SK-N-SH (cell line): Measurements from ENCODE around the gene ADAMTS3. TPM values are rescaled to one million over a fixed set of nuclear protein-coding genes. Genes with fewer than 3 reads are reported as not detected.

ENCODE experiments used
- CTCF ChIA-PET: fragments of 300-600, 350-600 bp; formaldehyde crosslinking; extraction: SDS; loops from one replicate; lab custom pipeline; 2021; lab: Yijun Ruan, JAX
- POLR2A ChIA-PET: fragments of 350-600 bp; sonication (Branson Sonifier 250); formaldehyde crosslinking; extraction: SDS; loops from one replicate; lab custom pipeline; 2020; ENCODE audit warnings: antibody characterized with exemption, inconsistent platforms; lab: Yijun Ruan, JAX
- DNase-seq: peaks from one replicate; pipeline ENCODE4 v3.0.0; 2012
- H2AFZ ChIP-seq: fragments of 200-600 bp; sonication (generic); 2 replicates; pipeline ENCODE4 v1.8.1; 2016; ENCODE audit warnings: antibody characterized with exemption, mild to moderate bottlenecking, low read depth
- H3F3A ChIP-seq: fragments of 200-600 bp; sonication (generic); replicated peaks from 2 replicates; pipeline ENCODE3; 2016; ENCODE audit warnings: antibody characterized with exemption, mild to moderate bottlenecking; ENCODE audit not compliant: insufficient read depth
- H3K27ac ChIP-seq, 2 experiments: fragments of 200-500 bp in 1 of 2; fragments of 200-600 bp in 1 of 2; sonication (Bioruptor generic) in 1 of 2; sonication (generic), shearing (Covaris generic) in 1 of 2; 2 replicates each; pipeline versions ENCODE4 v1.5.1 to v1.6.1; 2014 to 2016; ENCODE audit warnings: low read depth in 2 of 2, inconsistent platforms in 1 of 2, low read length in 1 of 2, mild to moderate bottlenecking in 1 of 2, mixed read lengths in 1 of 2
- H3K27me3 ChIP-seq: fragments of 200-600 bp; sonication (generic), shearing (Covaris generic); 2 replicates; pipeline ENCODE4 v1.6.1; 2016; ENCODE audit warnings: mixed run types; ENCODE audit not compliant: insufficient read depth
- H3K36me3 ChIP-seq, 2 experiments: fragments of 200-500 bp in 1 of 2; fragments of 200-600 bp in 1 of 2; sonication (Bioruptor generic) in 1 of 2; sonication (generic) in 1 of 2; replicated peaks in 1 of 2; 2 replicates each; pipeline versions ENCODE3 to v1.5.1; 2014 to 2016; ENCODE audit warnings: low read length in 1 of 2, mild to moderate bottlenecking in 1 of 2; ENCODE audit not compliant: insufficient read depth in 2 of 2, control insufficient read depth in 1 of 2
- H3K4me1 ChIP-seq, 2 experiments: fragments of 200-500 bp in 1 of 2; fragments of 200-600 bp in 1 of 2; sonication (Bioruptor generic) in 1 of 2; sonication (generic), shearing (Covaris generic) in 1 of 2; 2 replicates each; pipeline versions ENCODE4 v1.5.1 to v1.6.1; 2014 to 2016; ENCODE audit warnings: low read depth in 1 of 2, low read length in 1 of 2, mixed run types in 1 of 2; ENCODE audit not compliant: insufficient read depth in 2 of 2, control insufficient read depth in 1 of 2
- H3K4me2 ChIP-seq: fragments of 200-600 bp; sonication (generic), shearing (Covaris generic); 2 replicates; pipeline ENCODE4 v1.6.1; 2017; ENCODE audit warnings: mixed run types
- H3K4me3 ChIP-seq, 2 experiments: fragments of 200-500 bp in 1 of 2; fragments of 200-600 bp in 1 of 2; sonication (Bioruptor generic) in 1 of 2; sonication (generic), shearing (Covaris generic) in 1 of 2; 2 replicates each; pipeline versions ENCODE4 v1.5.1 to v1.8.1; 2014 to 2016; ENCODE audit warnings: low read depth in 2 of 2, inconsistent platforms in 1 of 2, low read length in 1 of 2, mild to moderate bottlenecking in 1 of 2, mixed read lengths in 1 of 2, moderate library complexity in 1 of 2
- H3K79me2 ChIP-seq: fragments of 200-600 bp; sonication (generic); 2 replicates; pipeline ENCODE4 v1.8.1; 2017; ENCODE audit warnings: mild to moderate bottlenecking; ENCODE audit not compliant: insufficient read depth
- H3K9ac ChIP-seq: fragments of 200-600 bp; sonication (generic); 2 replicates; pipeline ENCODE4 v1.6.1; 2017; ENCODE audit warnings: mixed run types
- H3K9me2 ChIP-seq: fragments of 200-600 bp; sonication (generic); 2 replicates; pipeline ENCODE4 v1.6.1; 2017; ENCODE audit warnings: mixed run types
- H3K9me3 ChIP-seq: fragments of 200-600 bp; sonication (generic); 2 replicates; pipeline ENCODE4 v1.6.1; 2017; ENCODE audit warnings: mixed run types, mild to moderate bottlenecking, moderate library complexity
- H4K20me1 ChIP-seq: fragments of 200-600 bp; sonication (generic); 2 replicates; pipeline ENCODE4 v1.6.1; 2017; ENCODE audit warnings: mild to moderate bottlenecking, mixed run types; ENCODE audit not compliant: insufficient read depth
- EP300 ChIP-seq, 2 experiments: IDR thresholded peaks; 2 replicates each; pipeline versions ENCODE4 v1.4.0 to v1.6.1; 2012; ENCODE audit warnings: borderline replicate concordance in 1 of 2, low read depth in 1 of 2, low read length in 1 of 2
- FOSL2 ChIP-seq: IDR thresholded peaks from 2 replicates; pipeline ENCODE4 v1.4.0; 2012; ENCODE audit warnings: low read depth, mild to moderate bottlenecking, moderate library complexity, borderline replicate concordance
- JUND ChIP-seq: IDR thresholded peaks from 2 replicates; pipeline ENCODE4 v1.4.0; 2012
- MAX ChIP-seq: IDR thresholded peaks from 2 replicates; pipeline ENCODE4 v1.4.0; 2012; ENCODE audit warnings: low read depth
- MXI1 ChIP-seq: IDR thresholded peaks from 2 replicates; pipeline ENCODE4 v1.6.1; 2012; ENCODE audit warnings: mild to moderate bottlenecking, low read depth, low read length, improper control_type of control experiment
- NFIC ChIP-seq: IDR thresholded peaks from 2 replicates; pipeline ENCODE4 v1.4.0; 2012; ENCODE audit warnings: borderline replicate concordance
- NRF1 ChIP-seq: IDR thresholded peaks from 2 replicates; pipeline ENCODE4 v1.6.1; 2012; ENCODE audit warnings: low read depth, mild to moderate bottlenecking, low read length
- RAD21 ChIP-seq: IDR thresholded peaks from 2 replicates; pipeline ENCODE4 v1.6.1; 2012; ENCODE audit warnings: mild to moderate bottlenecking, low read length
- RFX5 ChIP-seq: IDR thresholded peaks from 2 replicates; pipeline ENCODE4 v1.6.1; 2012; ENCODE audit warnings: mild to moderate bottlenecking, improper control_type of control experiment, low read length
- RXRA ChIP-seq: IDR thresholded peaks from 2 replicates; pipeline ENCODE4 v1.4.0; 2012; ENCODE audit warnings: low read depth, mild to moderate bottlenecking, borderline replicate concordance
- SIN3A ChIP-seq: IDR thresholded peaks from 2 replicates; pipeline ENCODE4 v1.6.1; 2012; ENCODE audit warnings: low read depth, mild to moderate bottlenecking, low read length, moderate library complexity, borderline replicate concordance
- TCF12 ChIP-seq: IDR thresholded peaks from 2 replicates; pipeline ENCODE4 v1.4.0; 2012
- USF2 ChIP-seq: fragments of 150-350 bp; IDR thresholded peaks from 2 replicates; pipeline ENCODE4 v1.6.1; 2017; ENCODE audit warnings: antibody characterized with exemption, low read length, low read depth, borderline replicate concordance
- YY1 ChIP-seq: IDR thresholded peaks from 2 replicates; pipeline ENCODE4 v1.4.0; 2012; ENCODE audit warnings: low read depth, mild to moderate bottlenecking
- WGBS: methylation state at CpG from one replicate; pipeline ENCODE4 v1.1.6; 2017; ENCODE audit warnings: low lambda C conversion rate; 5-methylcytosine and 5-hydroxymethylcytosine counted together
- polyA plus RNA-seq, 3 experiments: library from polyadenylated mRNA; depleted of rRNA; stranded (reverse); fragments of >200 nt; gene quantifications; 2 replicates each; pipeline ENCODE4 v1.2.3, GENCODE V29; 2012
- TF ChIP-seq, protein P1 (sequence below): fragments of 150-350 bp; IDR thresholded peaks from 2 replicates; pipeline ENCODE4 v1.6.1; 2016; ENCODE audit warnings: mild to moderate bottlenecking, low read depth, low read length

ADAMTS3 gene
- polyA plus RNA-seq, 1 of the 3 experiments (the other 2 are of a cell fraction): 0.99 TPM

GRCh38 chr4:72430988-72431387, 138.0 kb downstream of the ADAMTS3 start:
- Histone ChIP-seq H3K4me2 (no peak overlapping the region), H3K4me1 (peaks cover 0 to 2% of the 10 kb centered on the region in 2 experiments; a peak in 2 of 4 replicates), H3K36me3 (no peaks in the 10 kb centered on the region), H3K79me2 (no peaks in the 10 kb centered on the region), H3K27me3 (no peaks in the 10 kb centered on the region), H3K4me3 (no peak overlapping the region), H4K20me1 (no peaks in the 10 kb centered on the region), H3K9ac (no peak overlapping the region), H3K9me3 (no peaks in the 10 kb centered on the region), H3K27ac (no peak overlapping the region; a peak in 1 of 4 replicates), H3K9me2 (no peaks in the 10 kb centered on the region), H3F3A (no peaks in the 10 kb centered on the region), H2AFZ (no peak overlapping the region)
- POLR2A ChIA-PET: no interaction called here
- TF ChIP-seq FOSL2 (no peak), NRF1 (no peak), RFX5 (no peak), YY1 (no peak), EP300 (IDR thresholded peaks at IDR 0.05; ENCODE audit: borderline replicate concordance in 1 of 2, low read depth in 1 of 2, low read length in 1 of 2) (no peak)
- TF ChIP-seq, protein P1, sequence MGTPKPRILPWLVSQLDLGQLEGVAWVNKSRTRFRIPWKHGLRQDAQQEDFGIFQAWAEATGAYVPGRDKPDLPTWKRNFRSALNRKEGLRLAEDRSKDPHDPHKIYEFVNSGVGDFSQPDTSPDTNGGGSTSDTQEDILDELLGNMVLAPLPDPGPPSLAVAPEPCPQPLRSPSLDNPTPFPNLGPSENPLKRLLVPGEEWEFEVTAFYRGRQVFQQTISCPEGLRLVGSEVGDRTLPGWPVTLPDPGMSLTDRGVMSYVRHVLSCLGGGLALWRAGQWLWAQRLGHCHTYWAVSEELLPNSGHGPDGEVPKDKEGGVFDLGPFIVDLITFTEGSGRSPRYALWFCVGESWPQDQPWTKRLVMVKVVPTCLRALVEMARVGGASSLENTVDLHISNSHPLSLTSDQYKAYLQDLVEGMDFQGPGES: no peak
- CTCF ChIA-PET: no interaction called here
- WGBS: 90% methylated on average over 5 of the region's 5 CpGs
- DNase-seq: no peak

DNA sequence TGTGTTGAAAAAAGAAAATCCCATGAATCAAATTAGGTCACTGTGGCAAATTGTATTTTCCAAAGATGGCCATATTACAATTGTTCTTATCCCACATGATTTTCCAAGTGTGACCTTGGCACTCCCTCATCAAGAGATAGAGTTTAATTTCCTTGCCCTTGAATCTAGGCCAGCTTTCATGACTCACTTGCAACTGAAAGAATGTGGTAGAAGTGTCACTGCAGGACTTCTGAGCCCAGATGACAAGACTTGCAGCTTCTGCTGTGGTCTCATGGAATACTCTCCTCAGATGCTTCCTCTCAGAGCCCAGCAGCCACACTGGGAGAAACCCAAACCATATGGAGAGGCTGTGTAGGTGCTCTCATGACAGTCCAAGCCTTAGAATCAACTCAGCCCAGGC, 139.0 kb downstream of the ADAMTS3 start:
- POLR2A ChIA-PET: no interaction called here
- Histone ChIP-seq H3K27me3 (no peaks in the 10 kb centered on the region), H3K4me3 (no peak overlapping the region), H3K9me2 (no peaks in the 10 kb centered on the region), H3F3A (no peaks in the 10 kb centered on the region), H3K9ac (no peak overlapping the region), H2AFZ (no peak overlapping the region), H3K36me3 (no peaks in the 10 kb centered on the region), H3K79me2 (no peaks in the 10 kb centered on the region), H3K4me1 (peaks cover 0 to 2% of the 10 kb centered on the region in 2 experiments; a peak in 2 of 4 replicates), H3K9me3 (no peaks in the 10 kb centered on the region), H3K27ac (peak overlapping the region in 1 of 2 experiments; percentile 43; a peak in 1 of 4 replicates), H3K4me2 (0 out of 2 replicates have a peak overlapping the region, but pooled peaks have one; percentile 14), H4K20me1 (no peaks in the 10 kb centered on the region)
- TF ChIP-seq MXI1 (no peak), NFIC (peak; percentile 78), TCF12 (peak; percentile 54; the same call in 1 of the 2 replicates), FOSL2 (peak; percentile 60; the same call in 1 of the 2 replicates), MAX (0 out of 2 replicates have a peak, but pooled peaks have one; percentile 24), RAD21 (no peak), RXRA (0 out of 2 replicates have a peak, but pooled peaks have one; percentile 11), USF2 (no peak), EP300 (IDR thresholded peaks at IDR 0.05; ENCODE audit: borderline replicate concordance in 1 of 2, low read depth in 1 of 2, low read length in 1 of 2) (peak in 1 of 2 experiments; percentile 26; a peak in 1 of 4 replicates), SIN3A (no peak), JUND (peak; percentile 46)
- TF ChIP-seq, protein P1: no peak
- CTCF ChIA-PET: interaction anchor here (1.2 to 1.8 kb wide), 2 partner anchors 15 to 17 kb away, joined by 3 to 5 read pairs; no protein-coding TSS in a partner anchor
- no peak for DNase-seq
